Esophagus muscularis mucosa (tissue), 4 donors: Measurements from ENCODE around the gene CRY2.

ENCODE experiments used
- CTCF ChIP-seq, 3 experiments: fragments of 200-600 bp in 2 of 3; fragments of 450-650 bp in 1 of 3; sonication (generic) in 2 of 3; IDR thresholded peaks; one replicate each; pipeline ENCODE4 v1.5.1; 2017 to 2019; ENCODE audit warnings: antibody characterized with exemption in 3 of 3, mild to moderate bottlenecking in 2 of 3, moderate library complexity in 1 of 3
- EP300 ChIP-seq: sonication (generic); formaldehyde crosslinking; IDR thresholded peaks from one replicate; pipeline ENCODE4 v1.6.1; 2017; ENCODE audit warnings: antibody characterized with exemption
- POLR2A ChIP-seq: fragments of 450-650 bp; IDR thresholded peaks from one replicate; pipeline ENCODE4 v1.6.1; 2017; ENCODE audit warnings: antibody characterized with exemption, moderate library complexity, mild to moderate bottlenecking, low read depth
- POLR2AphosphoS5 ChIP-seq, 2 donors: sonication (generic); formaldehyde crosslinking; IDR thresholded peaks; one replicate each; pipeline ENCODE4 v1.6.1; 2017; ENCODE audit warnings: antibody characterized with exemption in 2 of 2

- no peak for TF ChIP-seq CTCF (IDR thresholded peaks at IDR 0.05)
- TF ChIP-seq POLR2AphosphoS5 (IDR thresholded peaks at IDR 0.05), result no peak
- TF ChIP-seq POLR2A, result no peak
- TF ChIP-seq EP300, result no peak
These were observed 70.0 kb downstream of the CRY2 start for GRCh38 chr11:45917286-45917622.
